H1 (cell line): ENCODE data around the gene TUBB4B. TPM values are rescaled to one million over a fixed set of nuclear protein-coding genes. Genes with fewer than 3 reads are reported as not detected.

ENCODE experiments used
- CEBPB ChIP-seq: IDR thresholded peaks from 2 replicates; pipeline ENCODE4 v1.6.1; 2012; ENCODE audit warnings: low read depth, low read length
- CHD1 ChIP-seq: IDR thresholded peaks from 2 replicates; pipeline ENCODE4 v1.6.1; 2012; ENCODE audit warnings: low read depth, low read length, improper control_type of control experiment
- CHD2 ChIP-seq: IDR thresholded peaks from 2 replicates; pipeline ENCODE4 v1.6.1; 2012; ENCODE audit warnings: low read length, improper control_type of control experiment
- EGR1 ChIP-seq: IDR thresholded peaks from 2 replicates; pipeline ENCODE4 v1.6.1; 2011; ENCODE audit warnings: low read depth, low read length, borderline replicate concordance
- FOSL1 ChIP-seq: IDR thresholded peaks from 2 replicates; pipeline ENCODE4 v1.6.1; 2011; ENCODE audit warnings: mild to moderate bottlenecking, low read depth, low read length, moderate library complexity; ENCODE audit not compliant: insufficient read depth
- GABPA ChIP-seq: IDR thresholded peaks from 2 replicates; pipeline ENCODE4 v1.6.1; 2011; ENCODE audit warnings: mild to moderate bottlenecking, low read length, moderate library complexity, borderline replicate concordance; ENCODE audit not compliant: insufficient read depth
- GTF2F1 ChIP-seq: IDR thresholded peaks from 2 replicates; pipeline ENCODE4 v1.6.1; 2012; ENCODE audit warnings: low read depth, low read length, improper control_type of control experiment, borderline replicate concordance
- JUN ChIP-seq: IDR thresholded peaks from 2 replicates; pipeline ENCODE4 v1.6.1; 2011; ENCODE audit warnings: low read depth, mild to moderate bottlenecking, improper control_type of control experiment, low read length
- NRF1 ChIP-seq: IDR thresholded peaks from 2 replicates; pipeline ENCODE4 v1.6.1; 2011; ENCODE audit warnings: mild to moderate bottlenecking, low read depth, low read length, improper control_type of control experiment
- POLR2A ChIP-seq, 2 experiments: IDR thresholded peaks; 1 replicate in 1 of 2; 2 replicates in 1 of 2; pipeline ENCODE4 v1.6.1; 2011; ENCODE audit warnings: low read depth in 2 of 2, low read length in 2 of 2, mild to moderate bottlenecking in 2 of 2; ENCODE audit errors: control extremely low read depth in 1 of 2
- RNF2 ChIP-seq: fragments of 200-900, 300-1000 bp; sonication (generic); IDR thresholded peaks from 2 replicates; pipeline ENCODE4 v1.7.1; 2016; ENCODE audit warnings: borderline replicate concordance, low read depth, mild to moderate bottlenecking, antibody characterized with exemption, low read length; ENCODE audit not compliant: poor library complexity, severe bottlenecking; ENCODE audit errors: missing control alignments
- RXRA ChIP-seq: IDR thresholded peaks from 2 replicates; pipeline ENCODE4 v1.6.1; 2011; ENCODE audit warnings: low read depth, mild to moderate bottlenecking, low read length, moderate library complexity; ENCODE audit not compliant: insufficient read depth
- SIN3A ChIP-seq, 2 experiments: IDR thresholded peaks in 1 of 2; conservative IDR thresholded peaks in 1 of 2; 2 replicates each; pipeline ENCODE4 v1.6.1; 2011 to 2012; ENCODE audit warnings: low read length in 2 of 2, improper control_type of control experiment in 1 of 2, low read depth in 1 of 2, mild to moderate bottlenecking in 1 of 2
- SP1 ChIP-seq: IDR thresholded peaks from 2 replicates; pipeline ENCODE4 v1.6.1; 2011; ENCODE audit warnings: low read depth, low read length
- SP2 ChIP-seq: IDR thresholded peaks from 2 replicates; pipeline ENCODE4 v1.6.1; 2012; ENCODE audit warnings: mild to moderate bottlenecking, low read length, inconsistent platforms
- SRF ChIP-seq: IDR thresholded peaks from 2 replicates; pipeline ENCODE4 v1.6.1; 2011; ENCODE audit warnings: mild to moderate bottlenecking, low read depth, low read length, moderate library complexity
- SUZ12 ChIP-seq: fragments of 200-600 bp; sonication (generic); IDR thresholded peaks from 2 replicates; pipeline ENCODE4 v1.6.1; 2012; ENCODE audit warnings: mild to moderate bottlenecking, inconsistent platforms, low read length, moderate library complexity, mixed read lengths
- TAF1 ChIP-seq: IDR thresholded peaks from 2 replicates; pipeline ENCODE4 v1.6.1; 2011; ENCODE audit warnings: mild to moderate bottlenecking, low read depth, low read length
- TAF7 ChIP-seq: optimal IDR thresholded peaks from 2 replicates; pipeline ENCODE3; 2011; ENCODE audit warnings: low read depth, mild to moderate bottlenecking, inconsistent platforms, low read length, moderate library complexity, borderline replicate concordance
- TEAD4 ChIP-seq: IDR thresholded peaks from 2 replicates; pipeline ENCODE4 v1.6.1; 2012; ENCODE audit warnings: low read depth, low read length, inconsistent platforms, mixed read lengths
- ZNF274 ChIP-seq: IDR thresholded peaks from 2 replicates; pipeline ENCODE4 v1.7.0; 2012; ENCODE audit warnings: low read length, borderline replicate concordance; ENCODE audit errors: extremely low read depth
- polyA plus RNA-seq, 7 experiments: library from polyadenylated mRNA; depleted of rRNA in 3 of 7; stranded (reverse) in 5 of 7; unstranded in 2 of 7; fragments of >200 nt in 5 of 7; fragments of 200-250 nt in 2 of 7; gene quantifications; 1 replicate in 5 of 7; 2 replicates in 1 of 7; 4 replicates in 1 of 7; pipeline versions ENCODE4 v1.2.1 to v1.2.3, GENCODE V29; 2011 to 2013; ENCODE audit warnings: missing spikeins in 2 of 7, mixed read lengths in 2 of 7
- total RNA-seq: library from RNA; stranded (reverse); fragmentation: NEBNext Ultra II Directional; extraction: Animal tissue kit (Norgen Biotek cat#: 25700); gene quantifications from 2 replicates; pipeline ENCODE4 v1.2.1, GENCODE V29; 2021
- TF ChIP-seq, protein P1 (sequence below): IDR thresholded peaks from 2 replicates; pipeline ENCODE4 v1.6.1; 2012; ENCODE audit warnings: low read length, inconsistent platforms

TUBB4B gene
- total and polyA plus RNA-seq, 2 of the 8 experiments (the other 6 are each of a cell fraction or from before 2014, with no cell fraction given): 280 to 307 TPM

GRCh38 chr9:137240841-137241489 lies at the start of gene TUBB4B (continued):
- TF ChIP-seq SRF (no peak), FOSL1 (peak; percentile 74; the same call in 1 of the 2 replicates), ZNF274 (no peak), SUZ12 (no peak), TEAD4 (0 out of 2 replicates have a peak, but pooled peaks have one; percentile 20), CHD2 (peak; percentile 97), GTF2F1 (peak; percentile 99), SP1 (peak; percentile 100), GABPA (peak; percentile 21; the same call in 1 of the 2 replicates), TAF1 (peak; percentile 99), RXRA (no peak), RNF2 (no peak), EGR1 (no peak; the same call in 1 of the 2 replicates), NRF1 (peak; percentile 61), SIN3A (conservative IDR thresholded peaks at IDR 0.05 in 1 of 2, IDR thresholded peaks at IDR 0.05 in 1 of 2; ENCODE audit: low read depth in 1 of 2, low read length in 2 of 2) (peak in 1 of 2 experiments; percentile 9; a peak in 1 of 4 replicates), SP2 (peak; percentile 93), POLR2A (IDR thresholded peaks at IDR 0.05; ENCODE audit: control extremely low read depth in 1 of 2, low read depth in 2 of 2, low read length in 2 of 2) (peak in 1 of 2 experiments; percentile 99; a peak in 2 of 3 replicates), CEBPB (no peak), TAF7 (peak; percentile 96), JUN (no peak), CHD1 (no peak)
- TF ChIP-seq, protein P1, sequence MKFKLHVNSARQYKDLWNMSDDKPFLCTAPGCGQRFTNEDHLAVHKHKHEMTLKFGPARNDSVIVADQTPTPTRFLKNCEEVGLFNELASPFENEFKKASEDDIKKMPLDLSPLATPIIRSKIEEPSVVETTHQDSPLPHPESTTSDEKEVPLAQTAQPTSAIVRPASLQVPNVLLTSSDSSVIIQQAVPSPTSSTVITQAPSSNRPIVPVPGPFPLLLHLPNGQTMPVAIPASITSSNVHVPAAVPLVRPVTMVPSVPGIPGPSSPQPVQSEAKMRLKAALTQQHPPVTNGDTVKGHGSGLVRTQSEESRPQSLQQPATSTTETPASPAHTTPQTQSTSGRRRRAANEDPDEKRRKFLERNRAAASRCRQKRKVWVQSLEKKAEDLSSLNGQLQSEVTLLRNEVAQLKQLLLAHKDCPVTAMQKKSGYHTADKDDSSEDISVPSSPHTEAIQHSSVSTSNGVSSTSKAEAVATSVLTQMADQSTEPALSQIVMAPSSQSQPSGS: no peak
- TF ChIP-seq, all 59 proteins: peak for 18
